Measurements from ENCODE around the gene CACNA1D.
A peak's percentile ranks its signal among the peaks of the same experiment; 100 is the strongest.

CACNA1D gene

GRCh38 chr3:53766706-53767105 lies 272.3 kb downstream of the CACNA1D start:
- DNase-seq: no peak

- DNase-seq: no peak
Measured at GRCh38 chr3:53768478-53769459, 274.4 kb downstream of the CACNA1D start.

GRCh38 chr3:53772562-53772961 lies 278.2 kb downstream of the CACNA1D start:
- DNase-seq: no peak

- no peak for DNase-seq
Measured at GRCh38 chr3:53773021-53773436, 278.6 kb downstream of the CACNA1D start.

GRCh38 chr3:53773611-53774368 lies 279.4 kb downstream of the CACNA1D start:
- DNase-seq: peak; percentile 56

GRCh38 chr3:53774414-53774813 lies 280.0 kb downstream of the CACNA1D start:
- no peak for DNase-seq

- DNase-seq: no peak
Measured at GRCh38 chr3:53775018-53775417, 280.6 kb downstream of the CACNA1D start.

GRCh38 chr3:53775834-53776251 lies 281.4 kb downstream of the CACNA1D start:
- no peak for DNase-seq

GRCh38 chr3:53776494-53777101 lies 282.2 kb downstream of the CACNA1D start:
- peak; percentile 25 for DNase-seq

GRCh38 chr3:53777468-53777867 lies 283.1 kb downstream of the CACNA1D start:
- no peak for DNase-seq

- no peak for DNase-seq
Measured at GRCh38 chr3:53778153-53778552, 283.7 kb downstream of the CACNA1D start.

GRCh38 chr3:53780171-53780570 lies 285.8 kb downstream of the CACNA1D start:
- DNase-seq: no peak

GRCh38 chr3:53780806-53781205 lies 286.4 kb downstream of the CACNA1D start:
- DNase-seq: no peak

- DNase-seq: no peak
Measured at GRCh38 chr3:53787016-53787415, 292.6 kb downstream of the CACNA1D start.

- no peak for DNase-seq
Measured at GRCh38 chr3:53788038-53788437, 293.6 kb downstream of the CACNA1D start.

- no peak for DNase-seq
Measured at GRCh38 chr3:53789459-53789858, 295.0 kb downstream of the CACNA1D start.

- DNase-seq: no peak
Measured at GRCh38 chr3:53790470-53790869, 296.1 kb downstream of the CACNA1D start.

GRCh38 chr3:53791317-53791716 lies 296.9 kb downstream of the CACNA1D start:
- no peak for DNase-seq

- DNase-seq: no peak
Measured at GRCh38 chr3:53792866-53793265, 298.5 kb downstream of the CACNA1D start.

- DNase-seq: no peak
Measured at GRCh38 chr3:53794597-53794996, 300.2 kb downstream of the CACNA1D start.

GRCh38 chr3:53795176-53795575 lies 300.8 kb downstream of the CACNA1D start:
- DNase-seq: no peak

GRCh38 chr3:53795789-53796560 lies 301.6 kb downstream of the CACNA1D start:
- no peak for DNase-seq

GRCh38 chr3:53798144-53798543 lies 303.7 kb downstream of the CACNA1D start:
- no peak for DNase-seq

Data from amniotic stem cell (primary cell).